Osteoblast (primary cell): ENCODE results near the gene PAIP1. TPM values are rescaled to one million over a fixed set of nuclear protein-coding genes. Genes with fewer than 3 reads are reported as not detected.
A peak's percentile ranks its signal among the peaks of the same experiment; 100 is the strongest.

Source experiments
- DNase-seq: peaks from one replicate; pipeline ENCODE4 v3.0.0; 2011; ENCODE audit warnings: low spot score, mixed read lengths; ENCODE audit not compliant: insufficient read length; ENCODE audit errors: missing footprints
- H2AFZ ChIP-seq: 2 replicates; pipeline ENCODE4 v1.6.0; 2011; ENCODE audit warnings: mild to moderate bottlenecking, low read length
- H3K27ac ChIP-seq: 2 replicates; pipeline ENCODE4 v1.5.1; 2011; ENCODE audit warnings: mild to moderate bottlenecking, low read depth, low read length, moderate library complexity
- H3K27me3 ChIP-seq: 2 replicates; pipeline ENCODE4 v1.6.0; 2012; ENCODE audit warnings: mild to moderate bottlenecking, control low read depth, inconsistent platforms, low read length, moderate library complexity; ENCODE audit not compliant: insufficient read depth
- H3K36me3 ChIP-seq: 2 replicates; pipeline ENCODE4 v1.5.1; 2011; ENCODE audit warnings: mild to moderate bottlenecking, low read length, control low read depth, moderate library complexity; ENCODE audit not compliant: insufficient read depth
- H3K4me1 ChIP-seq: 2 replicates; pipeline ENCODE4 v1.5.1; 2011; ENCODE audit warnings: mild to moderate bottlenecking, low read length, control low read depth, moderate library complexity; ENCODE audit not compliant: insufficient read depth
- H3K4me2 ChIP-seq: 2 replicates; pipeline ENCODE4 v1.6.0; 2011; ENCODE audit warnings: mild to moderate bottlenecking, low read length; ENCODE audit not compliant: insufficient read depth
- H3K4me3 ChIP-seq: fragments of 200-600 bp; sonication (generic); 3 replicates; pipeline ENCODE4 v1.5.1; 2012; ENCODE audit warnings: mild to moderate bottlenecking, low read length, inconsistent platforms; ENCODE audit not compliant: insufficient read depth
- H3K79me2 ChIP-seq: 2 replicates; pipeline ENCODE4 v1.6.0; 2012; ENCODE audit warnings: mild to moderate bottlenecking, low read length, control low read depth, inconsistent platforms; ENCODE audit not compliant: insufficient read depth
- H3K9me3 ChIP-seq: 2 replicates; pipeline ENCODE4 v1.5.1; 2011; ENCODE audit warnings: low read depth, low read length, control low read depth
- H4K20me1 ChIP-seq: 2 replicates; pipeline ENCODE4 v1.6.0; 2012; ENCODE audit warnings: mild to moderate bottlenecking, low read length, control low read depth; ENCODE audit not compliant: insufficient read depth
- CTCF ChIP-seq: IDR thresholded peaks from 2 replicates; pipeline ENCODE4 v1.5.1; 2011; ENCODE audit warnings: mild to moderate bottlenecking, low read depth, low read length, moderate library complexity; ENCODE audit errors: extremely low read depth
- total RNA-seq: library from RNA; depleted of rRNA; stranded (reverse); fragments of >200 nt; gene quantifications from 2 replicates; pipeline ENCODE4 v1.2.3, GENCODE V29; 2012

The PAIP1 gene
- total RNA-seq: 122 and 127 TPM in 2 replicates

- no peaks in the 10 kb centered on the region for H3K9me3 ChIP-seq
- DNase-seq: peak; percentile 98
- TF ChIP-seq CTCF: peak; percentile 43
These were observed at the start of gene PAIP1 for GRCh38 chr5:43556857-43557542. Gene PAIP1, minus strand, starts transcription at chr5:43557077. Its CDS starts 231 bp downstream, at chr5:43556846.

GRCh38 chr5:43606351-43606750 is 49.5 kb upstream of the PAIP1 start:
- no peak for TF ChIP-seq CTCF
- Histone ChIP-seq H3K4me2 (no peak overlapping the region), H3K36me3 (peaks cover 18% of the 10 kb centered on the region), H3K27me3 (no peaks in the 10 kb centered on the region), H3K79me2 (peaks cover 78% of the 10 kb centered on the region), H3K27ac (no peak overlapping the region), H4K20me1 (no peaks in the 10 kb centered on the region), H2AFZ (no peak overlapping the region), H3K9me3 (no peaks in the 10 kb centered on the region), H3K4me3 (no peak overlapping the region), H3K4me1 (peaks cover 10% of the 10 kb centered on the region)
- DNase-seq: no peak

More at GRCh38 chr5:43556857-43557542, at the start of gene PAIP1:
- peak within 1 kb of the TSS; percentile 88 for H2AFZ ChIP-seq
- H3K79me2 ChIP-seq: peaks cover 51% of the 10 kb centered on the region
- H3K36me3 ChIP-seq: peaks cover 12% of the 10 kb centered on the region
- H3K27me3 ChIP-seq: no peaks in the 10 kb centered on the region
- peak within 1 kb of the TSS; percentile 72 for H3K27ac ChIP-seq
- H3K4me2 ChIP-seq: peak within 1 kb of the TSS; percentile 94
- H3K4me1 ChIP-seq: peaks cover 37% of the 10 kb centered on the region
- peak within 1 kb of the TSS; percentile 82 for H3K4me3 ChIP-seq
- peaks cover 11% of the 10 kb centered on the region for H4K20me1 ChIP-seq

GRCh38 chr5:43604699-43605098 is 47.8 kb upstream of the PAIP1 start:
- no peak overlapping the region for H3K4me3 ChIP-seq
- H3K4me1 ChIP-seq: peaks cover 10% of the 10 kb centered on the region
- H2AFZ ChIP-seq: no peak overlapping the region
- peak overlapping the region; percentile 91 for H3K4me2 ChIP-seq
- DNase-seq: no peak
- no peaks in the 10 kb centered on the region for H4K20me1 ChIP-seq
- no peaks in the 10 kb centered on the region for H3K27me3 ChIP-seq
- H3K9me3 ChIP-seq: no peaks in the 10 kb centered on the region
- peaks cover 8% of the 10 kb centered on the region for H3K36me3 ChIP-seq
- H3K79me2 ChIP-seq: peaks cover 70% of the 10 kb centered on the region
- no peak for TF ChIP-seq CTCF
- no peak overlapping the region for H3K27ac ChIP-seq

- H3K79me2 ChIP-seq: peaks cover 59% of the 10 kb centered on the region
- peak overlapping the region; percentile 91 for H3K4me2 ChIP-seq
- peak overlapping the region; percentile 90 for H3K4me3 ChIP-seq
- H3K4me1 ChIP-seq: peaks cover 10% of the 10 kb centered on the region
- DNase-seq: peak; percentile 96
- no peaks in the 10 kb centered on the region for H3K27me3 ChIP-seq
- no peaks in the 10 kb centered on the region for H4K20me1 ChIP-seq
- H3K27ac ChIP-seq: peak overlapping the region; percentile 53
- peak overlapping the region; percentile 83 for H2AFZ ChIP-seq
- no peaks in the 10 kb centered on the region for H3K9me3 ChIP-seq
- TF ChIP-seq CTCF: no peak
- no peaks in the 10 kb centered on the region for H3K36me3 ChIP-seq
These were observed 46.7 kb upstream of the PAIP1 start for GRCh38 chr5:43603344-43604217.
